ENCODE results near the gene JAML.

JAML gene

DNA sequence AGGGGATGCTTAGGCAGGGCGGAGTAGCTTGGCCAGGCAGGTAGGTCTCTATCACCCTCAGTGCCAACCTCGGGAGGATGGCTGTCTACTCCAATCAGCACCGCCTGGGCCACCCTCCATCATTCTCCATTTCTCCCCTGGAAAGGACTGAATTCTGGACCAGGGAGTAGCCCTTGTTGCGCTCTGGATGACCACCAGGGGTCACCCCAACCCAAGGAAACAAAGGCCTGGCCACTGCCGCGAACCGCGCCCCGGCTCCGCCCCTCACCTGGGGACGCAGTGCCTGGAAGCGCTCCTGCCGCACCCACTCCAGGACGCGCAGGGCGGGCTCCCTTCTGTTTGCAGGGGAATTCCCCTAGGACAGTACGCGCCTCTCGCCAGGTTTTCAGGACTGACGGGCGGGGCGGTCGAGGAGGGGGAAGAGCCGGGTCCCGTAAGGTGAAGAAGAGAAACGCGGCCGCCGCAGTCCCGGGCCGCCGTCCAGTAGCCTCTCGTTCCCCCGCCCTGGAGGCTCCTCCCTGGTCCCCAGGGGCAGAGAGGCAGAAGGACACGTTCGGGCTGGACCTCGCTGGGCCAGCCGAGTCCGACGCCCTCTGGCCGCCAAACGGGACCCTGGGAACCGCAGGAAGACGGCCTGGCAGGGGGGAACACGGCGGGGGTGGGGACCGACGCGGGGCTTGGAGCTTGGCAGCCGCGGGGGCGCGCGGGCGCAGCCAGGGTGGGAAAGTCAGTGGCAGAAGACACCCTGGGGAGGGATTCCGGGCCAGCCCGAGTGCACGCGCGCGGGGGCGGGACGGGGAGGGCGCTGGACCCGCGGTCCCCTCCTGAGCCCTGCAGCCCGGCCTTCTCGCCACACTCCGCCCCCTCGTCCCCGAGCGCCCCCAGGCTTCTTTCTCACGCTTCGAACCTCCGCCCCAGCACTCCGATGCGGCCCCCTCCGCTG is 79.3 kb downstream of the JAML start:
- peaks cover 24 to 31% of the 10 kb centered on the region in 2 experiments for H3K4me1 ChIP-seq (ENCODE audit: control insufficient read depth in 1 of 2, insufficient read depth in 1 of 2, low read depth in 1 of 2, low read length in 1 of 2)
- TF ChIP-seq, protein P1, sequence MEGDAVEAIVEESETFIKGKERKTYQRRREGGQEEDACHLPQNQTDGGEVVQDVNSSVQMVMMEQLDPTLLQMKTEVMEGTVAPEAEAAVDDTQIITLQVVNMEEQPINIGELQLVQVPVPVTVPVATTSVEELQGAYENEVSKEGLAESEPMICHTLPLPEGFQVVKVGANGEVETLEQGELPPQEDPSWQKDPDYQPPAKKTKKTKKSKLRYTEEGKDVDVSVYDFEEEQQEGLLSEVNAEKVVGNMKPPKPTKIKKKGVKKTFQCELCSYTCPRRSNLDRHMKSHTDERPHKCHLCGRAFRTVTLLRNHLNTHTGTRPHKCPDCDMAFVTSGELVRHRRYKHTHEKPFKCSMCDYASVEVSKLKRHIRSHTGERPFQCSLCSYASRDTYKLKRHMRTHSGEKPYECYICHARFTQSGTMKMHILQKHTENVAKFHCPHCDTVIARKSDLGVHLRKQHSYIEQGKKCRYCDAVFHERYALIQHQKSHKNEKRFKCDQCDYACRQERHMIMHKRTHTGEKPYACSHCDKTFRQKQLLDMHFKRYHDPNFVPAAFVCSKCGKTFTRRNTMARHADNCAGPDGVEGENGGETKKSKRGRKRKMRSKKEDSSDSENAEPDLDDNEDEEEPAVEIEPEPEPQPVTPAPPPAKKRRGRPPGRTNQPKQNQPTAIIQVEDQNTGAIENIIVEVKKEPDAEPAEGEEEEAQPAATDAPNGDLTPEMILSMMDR (IDR thresholded peaks at IDR 0.05) = peak; percentile 96
- H3K27ac ChIP-seq = peak overlapping the region; percentile 38
- H3K27me3 ChIP-seq = peaks cover 58% of the 10 kb centered on the region
- no peaks in the 10 kb centered on the region for H3K36me3 ChIP-seq
- H3K9me3 ChIP-seq = no peaks in the 10 kb centered on the region
- H3K4me3 ChIP-seq (ENCODE audit: low read depth in 1 of 2, low read length in 1 of 2) = peak overlapping the region; percentile 76 to 98

DNA sequence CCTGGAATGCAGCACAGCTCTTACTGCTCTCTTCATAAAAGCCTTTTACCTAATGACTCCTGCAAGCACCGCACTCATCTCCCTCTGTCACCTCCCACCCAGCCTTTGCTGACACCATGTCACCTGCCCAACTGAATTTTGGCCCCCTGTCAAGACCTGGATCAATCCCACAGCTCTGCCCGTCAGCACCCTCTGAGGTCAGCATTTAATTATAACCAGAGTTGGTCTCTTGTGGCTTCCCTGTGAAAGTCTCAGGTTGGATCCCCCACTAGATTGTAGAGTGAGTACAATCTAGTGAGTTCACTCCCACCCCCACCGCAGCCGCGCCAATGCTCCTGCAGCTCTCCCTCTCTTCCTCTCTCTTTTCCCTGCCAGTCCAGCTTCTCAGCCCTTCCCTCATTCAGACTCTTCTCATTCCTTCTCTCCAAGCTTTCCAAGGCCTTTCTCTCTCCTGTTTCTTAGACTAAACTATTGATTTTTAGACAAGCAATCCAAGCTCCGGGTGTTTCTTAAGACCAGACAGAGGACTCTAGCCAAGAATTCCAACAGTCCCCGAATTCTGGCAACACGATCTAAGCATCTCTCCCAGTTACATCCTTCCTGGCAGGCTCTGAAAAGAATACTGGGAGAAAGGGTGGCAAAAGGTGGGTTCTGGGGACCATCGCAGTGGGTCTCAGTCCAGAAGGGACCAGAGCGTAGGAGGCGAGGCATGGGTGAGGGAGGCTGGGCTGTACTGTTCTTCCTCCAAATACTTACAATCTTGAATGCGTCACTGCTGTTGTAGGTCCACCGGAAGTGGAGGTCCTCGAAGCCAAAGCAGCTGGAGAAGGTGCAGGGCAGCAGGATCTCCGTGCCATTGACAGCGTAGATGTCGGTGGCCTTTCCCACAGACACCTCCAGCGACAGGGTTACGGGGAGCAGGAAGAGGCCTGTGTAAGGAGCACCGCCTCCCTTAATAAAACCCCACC is 80.2 kb downstream of the JAML start:
- Histone ChIP-seq H3K27ac (peak overlapping the region; percentile 38), H3K4me3 (ENCODE audit: low read depth in 1 of 2, low read length in 1 of 2) (peak overlapping the region; percentile 76 to 98), H3K9me3 (no peaks in the 10 kb centered on the region), H3K27me3 (peaks cover 55% of the 10 kb centered on the region), H3K4me1 (ENCODE audit: control insufficient read depth in 1 of 2, insufficient read depth in 1 of 2, low read depth in 1 of 2, low read length in 1 of 2) (peaks cover 24 to 31% of the 10 kb centered on the region in 2 experiments), H3K36me3 (no peaks in the 10 kb centered on the region)
- TF ChIP-seq, protein P1 (IDR thresholded peaks at IDR 0.05) = no peak
